NCI-H524 (cell line): ENCODE results near the gene SHC2.
A peak's percentile ranks its signal among the peaks of the same experiment; 100 is the strongest.
"Not testable (repeated sequence)": the region's sequence is repeated elsewhere in the genome, so short reads cannot be mapped to it uniquely, and the experiment has no call there.

Experiments used
- DNase-seq, 2 experiments: peaks; one replicate each; lab custom pipeline; 2025; lab: John Stamatoyannopoulos, UW

SHC2 gene

DNA sequence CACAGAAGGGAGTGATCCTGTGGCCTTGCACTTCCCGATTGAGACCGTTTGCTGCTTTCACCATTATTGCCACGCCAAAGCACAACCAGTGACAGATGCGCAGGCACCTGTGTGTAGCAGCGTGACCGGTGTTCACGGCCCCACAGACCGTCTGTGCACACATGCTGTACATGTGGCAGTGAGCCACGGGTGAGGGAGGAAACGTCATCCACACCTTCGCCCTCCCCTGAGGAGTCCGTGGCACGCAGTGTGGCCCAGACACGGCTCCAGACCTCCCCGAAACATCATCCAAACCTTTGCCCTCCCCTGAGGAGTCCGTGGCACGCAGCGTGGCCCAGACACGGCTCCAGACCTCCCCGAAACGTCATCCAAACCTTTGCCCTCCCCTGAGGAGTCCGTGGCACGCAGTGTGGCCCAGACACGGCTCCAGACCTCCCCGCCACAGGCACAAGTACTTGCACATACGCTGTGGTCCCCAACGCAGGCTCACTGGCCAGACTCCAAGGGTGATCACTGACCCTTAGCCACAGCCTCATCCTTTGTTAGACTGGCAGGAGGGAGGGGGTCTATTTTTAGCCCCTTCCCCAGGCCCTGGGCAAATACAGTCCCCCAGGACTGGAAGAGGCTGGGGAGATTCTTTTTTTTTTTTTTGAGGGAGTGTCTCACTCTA, 7.9 kb upstream of the SHC2 start:
- no peak for DNase-seq

DNA sequence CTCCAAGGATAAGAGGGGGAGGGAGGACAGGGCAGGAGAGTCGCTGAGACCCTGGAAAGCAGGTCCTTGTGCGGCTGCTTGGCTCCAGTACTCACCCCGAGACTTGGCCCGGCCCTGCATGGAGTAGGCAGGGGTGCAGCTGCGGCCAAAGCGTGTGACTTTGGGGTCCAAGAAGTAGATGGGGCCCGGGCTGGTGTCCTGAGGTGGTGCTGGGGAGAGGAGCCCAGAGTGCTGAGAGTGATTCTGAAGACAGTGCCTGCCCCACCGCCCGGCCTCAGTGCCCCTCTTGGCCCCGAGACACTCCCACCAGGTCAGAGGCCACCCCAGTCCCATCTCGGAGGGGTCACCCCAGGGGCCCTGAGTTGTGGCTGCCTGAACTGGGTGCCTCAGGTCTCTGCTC, 6.7 kb upstream of the SHC2 start:
- DNase-seq = no peak

DNA sequence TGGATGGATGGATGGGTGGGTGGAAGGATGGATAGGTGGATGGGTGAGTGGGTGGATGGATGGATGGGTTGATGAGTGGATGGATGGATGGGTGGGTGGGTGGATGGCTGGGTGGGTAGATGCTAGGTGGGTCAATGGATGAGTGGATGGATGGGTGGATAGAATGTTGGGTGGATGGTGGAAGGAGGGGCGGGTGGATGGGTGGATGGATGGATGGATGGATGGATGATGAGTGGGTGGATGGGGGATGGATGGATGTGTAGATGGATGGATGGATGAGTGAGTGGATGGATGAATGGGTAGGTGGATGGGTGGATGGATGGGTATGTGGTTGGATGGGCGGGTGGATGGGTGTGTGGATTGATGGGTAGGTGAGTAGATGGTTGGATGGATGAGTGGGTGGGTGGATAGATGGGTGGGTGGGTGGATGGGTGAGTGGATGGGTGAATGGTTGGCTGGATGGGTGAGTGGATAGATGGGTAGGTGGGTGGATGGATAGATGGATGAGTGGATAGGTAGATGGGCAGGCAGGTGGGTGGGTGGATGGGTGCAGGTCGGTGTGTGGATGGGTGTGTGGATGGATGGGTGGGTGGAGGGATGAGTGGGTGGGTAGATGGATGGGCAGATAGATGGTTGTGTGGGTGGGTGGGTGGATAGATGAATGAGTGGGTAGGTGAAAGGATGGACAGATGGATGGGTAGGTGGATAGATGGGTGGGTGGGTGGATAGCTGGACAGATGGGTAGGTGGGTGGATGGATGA, 4.4 kb upstream of the SHC2 start:
- DNase-seq = no peak

DNA sequence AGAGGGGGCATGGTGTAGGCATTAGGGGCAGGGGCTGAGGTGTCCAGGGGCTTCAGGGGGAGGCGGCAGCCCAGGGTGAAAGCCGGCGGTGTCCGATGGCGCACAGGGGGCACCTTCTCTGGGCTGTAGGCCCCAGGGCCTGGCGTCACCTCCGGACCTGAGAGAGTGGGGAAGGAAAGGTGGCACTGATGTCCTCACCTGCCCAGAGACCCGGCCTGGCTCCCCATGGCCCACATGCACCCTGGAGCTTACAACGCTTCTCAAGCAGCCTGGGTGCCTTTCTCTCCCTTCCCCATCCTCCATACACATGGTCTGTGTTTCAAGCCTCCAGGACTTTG, 3.3 kb upstream of the SHC2 start:
- DNase-seq = no peak

DNA sequence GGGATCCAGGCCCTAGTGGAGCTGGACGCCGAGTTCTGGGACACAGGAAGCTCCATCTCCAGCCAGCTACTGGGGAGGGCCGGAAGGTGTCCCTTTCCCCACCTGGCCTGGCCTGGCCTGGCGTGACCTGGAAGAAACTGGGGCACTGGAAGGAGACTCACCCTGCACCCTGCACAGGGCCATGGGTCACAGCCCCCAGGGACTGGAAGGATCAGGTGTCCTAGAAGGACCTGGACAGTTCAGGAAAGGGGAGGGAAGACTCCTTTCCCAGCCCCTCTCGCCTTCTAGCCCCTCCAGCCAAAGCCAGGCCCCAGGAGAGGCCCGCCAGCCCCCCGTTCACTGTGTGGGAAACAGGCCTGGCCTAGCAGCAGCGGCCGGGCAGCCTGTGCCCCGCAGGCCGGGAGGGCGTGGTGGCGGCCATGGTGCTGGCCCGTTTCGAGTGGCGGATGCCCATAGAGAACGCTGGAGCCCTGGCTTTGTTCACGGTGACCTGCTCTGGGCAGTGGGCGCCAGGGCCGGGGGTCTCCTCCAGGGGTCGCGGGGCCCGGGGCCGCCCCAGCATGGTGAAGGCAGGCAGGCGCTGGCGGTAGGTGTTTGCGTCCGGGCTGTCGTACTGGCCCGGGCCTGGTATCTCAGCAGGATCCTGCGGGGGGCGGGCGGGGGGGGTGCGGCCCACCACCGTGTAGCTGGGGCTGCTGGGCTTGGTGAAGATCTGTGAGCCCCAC, 2.8 kb upstream of the SHC2 start:
- DNase-seq = no peak

DNA sequence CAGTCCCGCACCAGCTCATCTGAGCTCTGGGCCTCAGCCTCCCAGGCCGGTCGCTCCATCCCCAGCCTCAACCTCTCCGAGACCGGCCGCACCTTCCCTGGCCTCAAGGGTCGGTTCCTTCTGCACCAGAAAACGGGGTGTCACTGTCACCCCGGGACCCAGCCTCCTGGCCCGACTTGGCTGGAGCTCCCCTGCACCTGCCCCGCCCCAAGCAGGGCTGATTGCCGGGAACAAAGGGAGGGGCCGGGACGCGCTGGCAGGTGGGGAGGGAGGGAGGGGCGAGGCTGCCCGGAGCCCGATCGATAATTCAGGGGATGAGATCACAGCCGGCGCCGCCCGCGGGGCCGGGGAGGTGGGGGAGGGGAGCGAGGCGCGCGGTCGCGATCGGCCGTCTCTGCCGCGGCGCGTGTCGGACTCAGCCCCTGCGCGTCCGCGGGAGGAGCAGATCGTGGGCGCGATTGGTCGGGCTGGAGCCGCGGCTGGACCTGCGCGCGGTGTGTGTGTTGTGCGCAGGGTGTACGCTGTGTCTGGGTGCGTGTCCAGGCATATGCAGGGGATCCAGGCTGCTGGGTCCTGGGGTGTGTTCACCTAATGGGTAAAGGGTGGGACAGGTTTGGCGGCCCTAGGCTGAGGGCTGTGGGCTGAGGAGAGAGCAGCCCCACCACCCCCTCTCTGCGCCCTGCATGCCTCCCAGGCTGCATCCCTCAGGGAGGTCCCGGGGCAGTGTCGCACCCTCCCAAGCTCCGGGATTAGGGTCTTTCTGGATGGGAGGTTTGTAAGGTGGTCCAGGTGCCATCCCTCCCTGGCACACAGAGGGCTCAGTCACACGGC, 1.1 kb upstream of the SHC2 start:
- DNase-seq = peak; percentile 38 to 51

DNA sequence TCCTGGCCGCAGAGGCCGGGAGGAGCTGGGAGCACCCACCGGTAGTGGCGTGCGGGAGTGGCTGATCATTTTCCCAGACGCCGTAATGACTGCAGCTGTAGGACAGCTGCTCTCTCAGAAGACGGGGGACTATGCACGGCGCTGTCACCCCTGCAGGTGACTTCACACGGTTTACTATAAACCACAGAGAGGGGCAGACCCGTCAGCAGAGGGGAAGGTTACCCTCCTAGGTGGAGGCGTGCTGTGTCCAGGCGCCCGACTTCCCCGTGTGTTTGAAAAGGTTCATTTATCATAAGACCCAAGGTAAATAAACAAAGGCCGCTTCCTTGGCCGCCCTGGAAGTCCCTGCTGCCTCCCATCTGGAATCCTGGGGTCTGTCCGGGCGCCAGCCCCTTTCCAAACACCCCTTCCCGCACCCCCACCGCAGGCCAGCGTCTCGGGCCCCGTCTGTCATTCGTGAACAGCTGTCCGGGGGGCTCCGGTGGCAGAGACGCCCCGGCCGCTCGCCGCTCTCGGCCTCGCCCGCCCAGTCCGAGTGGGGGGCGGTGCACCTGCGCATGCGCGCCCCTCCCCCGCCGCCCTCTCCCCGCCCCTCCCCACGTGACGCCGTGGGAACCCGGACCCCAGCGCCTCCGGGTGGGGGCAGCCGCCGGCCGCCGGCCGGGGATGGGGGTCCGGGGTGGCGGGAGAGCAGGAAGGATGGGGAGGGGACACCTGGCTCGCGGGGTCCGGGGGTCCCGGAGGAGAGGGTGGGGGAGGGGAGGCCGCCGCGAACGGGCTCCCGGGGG, 915 bp downstream of the SHC2 start:
- DNase-seq = peak in 1 of 2 experiments; percentile 58

DNA sequence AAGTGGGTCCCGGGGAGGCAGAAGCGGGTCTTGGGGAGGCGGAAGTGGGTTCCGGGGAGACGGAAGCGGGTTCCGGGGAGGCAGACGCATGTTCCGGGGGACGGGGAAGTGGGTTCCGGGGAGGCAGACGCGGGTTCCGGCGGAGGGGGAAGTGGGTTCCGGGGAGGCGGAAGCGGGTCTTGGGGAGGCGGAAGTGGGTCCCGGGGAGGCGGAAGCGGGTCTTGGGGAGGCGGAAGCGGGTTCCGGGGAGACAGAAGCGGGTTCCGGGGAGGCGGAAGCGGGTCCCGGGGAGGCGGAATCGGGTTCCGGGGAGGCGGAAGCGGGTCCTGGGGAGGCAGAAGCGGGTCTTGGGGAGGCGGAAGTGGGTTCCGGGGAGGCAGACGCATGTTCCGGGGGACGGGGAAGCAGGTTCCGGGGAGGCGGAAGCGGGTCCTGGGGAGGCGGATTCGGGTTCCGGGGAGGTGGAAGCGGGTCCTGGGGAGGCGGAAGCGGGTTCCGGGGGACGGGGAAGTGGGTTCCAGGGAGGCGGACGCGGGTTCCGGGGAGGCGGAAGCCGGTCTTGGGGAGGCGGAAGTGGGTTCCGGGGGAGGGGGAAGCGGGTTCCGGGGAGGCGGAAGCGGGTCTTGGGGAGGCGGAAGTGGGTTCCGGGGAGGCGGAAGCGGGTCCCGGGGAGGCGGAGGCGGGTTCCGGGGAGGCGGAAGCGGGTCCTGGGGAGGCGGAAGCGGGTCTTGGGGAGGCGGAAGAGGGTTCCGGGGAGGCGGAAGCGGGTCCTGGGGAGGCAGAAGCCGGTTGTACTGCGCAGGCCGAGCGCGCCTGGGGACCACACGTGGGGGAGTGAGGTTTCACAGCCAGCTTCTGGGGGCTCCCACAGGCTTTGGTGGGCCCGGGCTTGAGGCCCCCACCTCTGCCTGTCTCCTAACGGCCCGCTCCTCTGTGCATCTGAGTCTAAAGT, 2.5 kb downstream of the SHC2 start:
- no peak for DNase-seq

DNA sequence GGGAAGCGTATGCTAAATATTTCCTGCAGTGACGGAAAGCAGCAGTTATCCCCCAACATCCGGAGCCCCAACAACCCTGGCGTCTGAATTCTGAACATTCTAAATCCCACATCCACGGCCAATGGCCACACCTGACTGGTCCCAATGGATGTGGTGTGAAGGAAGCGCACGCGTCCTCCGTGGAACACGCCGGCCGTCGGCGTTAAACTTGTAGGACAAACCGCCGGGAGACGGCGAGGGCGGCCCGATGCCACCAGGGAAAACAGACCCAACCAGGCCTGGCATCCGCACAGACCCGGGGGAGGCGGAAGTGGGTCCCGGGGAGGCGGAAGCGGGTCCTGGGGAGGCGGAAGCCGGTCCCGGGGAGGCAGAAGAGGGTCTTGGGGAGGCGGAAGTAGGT, 3.2 kb downstream of the SHC2 start:
- no peak for DNase-seq

DNA sequence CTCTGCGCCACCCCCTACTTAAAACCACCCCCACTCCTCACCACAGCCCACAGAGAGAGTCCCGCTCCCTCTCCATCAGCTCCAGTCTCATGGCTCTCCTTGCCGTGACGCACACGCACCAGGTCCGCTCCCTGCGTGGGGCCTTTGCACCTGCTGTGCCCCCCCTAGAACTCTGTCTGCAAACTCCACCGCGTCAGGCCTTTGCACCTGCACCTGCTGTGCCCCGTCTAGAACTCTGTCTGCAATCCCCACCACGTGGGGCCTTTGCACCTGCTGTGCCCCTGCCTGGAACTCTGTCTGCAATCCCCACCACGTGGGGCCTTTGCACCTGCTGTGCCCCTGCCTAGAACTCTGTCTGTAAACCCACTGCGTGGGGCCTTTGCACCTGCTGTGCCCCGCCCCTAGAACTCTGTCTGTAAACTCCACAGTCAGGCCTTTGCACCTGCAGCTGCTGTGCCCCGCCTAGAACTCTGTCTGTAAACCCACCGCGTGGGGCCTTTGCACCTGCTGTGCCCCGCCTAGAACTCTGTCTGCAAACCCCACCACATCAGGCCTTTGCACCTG, 4.2 kb downstream of the SHC2 start:
- no peak for DNase-seq

DNA sequence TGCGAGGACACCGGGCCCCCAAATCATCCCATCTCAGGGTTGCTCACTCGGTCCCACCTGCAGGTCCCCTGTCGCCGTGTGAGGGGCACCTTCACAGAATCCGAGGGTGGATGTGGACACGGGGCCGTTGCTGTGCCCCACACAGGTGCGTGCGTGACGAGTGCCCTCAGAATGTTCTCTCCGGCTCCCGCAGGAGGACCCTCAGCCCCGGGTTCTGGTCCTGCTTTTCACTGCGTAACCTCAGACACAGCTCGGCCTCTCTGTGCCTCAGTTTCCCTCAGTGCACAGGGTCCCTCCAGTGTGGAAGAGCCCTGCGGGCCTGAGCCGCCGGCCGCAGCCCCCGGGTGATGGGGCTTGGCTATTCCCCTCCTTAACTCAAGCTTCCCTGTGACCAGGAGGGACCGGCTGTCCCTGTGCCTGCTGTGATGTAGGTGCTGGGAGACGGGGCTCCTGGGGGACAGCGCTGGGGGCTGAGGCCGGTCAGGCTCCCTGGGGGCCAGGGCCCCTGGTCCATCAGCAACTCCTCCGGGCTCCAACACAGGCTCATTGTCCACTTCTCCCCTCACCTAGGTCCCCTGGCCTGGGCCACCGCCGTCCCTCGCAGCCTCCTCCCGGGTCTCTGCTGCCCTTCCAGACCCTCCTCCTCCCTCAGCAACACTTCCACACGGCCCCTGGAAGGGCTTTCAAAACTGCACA, 4.8 kb downstream of the SHC2 start:
- no peak for DNase-seq

DNA sequence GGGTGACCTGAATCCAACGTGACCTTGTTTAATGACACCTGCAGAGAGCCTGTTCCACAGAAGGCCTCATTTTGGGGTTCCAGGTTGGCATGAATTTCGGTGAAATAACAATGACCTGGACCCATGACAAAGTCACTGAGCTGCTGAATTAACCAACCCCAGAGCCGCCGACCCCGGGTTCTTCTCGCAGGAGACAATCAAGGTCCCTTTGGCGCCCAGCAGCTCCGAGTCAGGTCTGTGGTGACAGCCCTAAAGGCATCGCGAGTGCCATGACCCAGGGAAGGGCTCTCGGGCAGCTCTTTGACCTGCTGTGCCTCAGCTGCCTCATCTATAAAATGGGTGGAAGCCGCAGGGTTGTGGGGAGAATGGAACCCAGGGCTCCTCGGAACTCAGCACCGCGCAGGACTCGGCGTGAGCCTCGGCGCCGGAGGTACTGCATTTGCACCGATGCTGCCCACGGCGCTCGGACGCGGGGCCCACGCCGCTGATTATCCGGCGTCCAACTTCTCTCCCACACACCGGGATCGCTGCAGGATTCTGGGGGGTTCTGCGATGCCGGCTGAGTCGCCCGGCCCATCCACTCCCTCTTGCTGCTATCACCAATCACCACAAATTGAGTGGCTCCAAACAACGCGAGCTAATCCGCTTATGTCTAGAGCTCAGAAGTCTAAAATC, 5.7 kb downstream of the SHC2 start:
- no peak for DNase-seq

DNA sequence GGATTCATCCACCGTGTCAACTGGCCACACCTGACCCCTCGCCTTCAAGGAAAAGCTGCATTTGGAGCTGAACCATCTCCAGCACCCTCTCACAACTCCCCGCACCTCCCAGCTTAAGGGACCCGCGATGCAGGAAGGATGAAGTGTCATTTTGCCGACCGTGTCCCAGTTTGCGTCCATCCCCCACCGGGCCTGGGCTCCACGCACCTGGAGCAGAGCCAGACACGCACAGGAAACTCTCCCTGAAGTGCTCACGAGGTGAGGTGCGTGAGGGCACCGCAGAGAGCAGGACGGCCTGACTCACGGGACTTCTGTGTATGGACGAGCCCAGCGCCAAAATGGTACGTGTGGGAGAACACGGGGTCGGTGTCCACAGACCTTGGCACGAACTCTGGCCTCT, 7.2 kb downstream of the SHC2 start:
- DNase-seq = no peak

DNA sequence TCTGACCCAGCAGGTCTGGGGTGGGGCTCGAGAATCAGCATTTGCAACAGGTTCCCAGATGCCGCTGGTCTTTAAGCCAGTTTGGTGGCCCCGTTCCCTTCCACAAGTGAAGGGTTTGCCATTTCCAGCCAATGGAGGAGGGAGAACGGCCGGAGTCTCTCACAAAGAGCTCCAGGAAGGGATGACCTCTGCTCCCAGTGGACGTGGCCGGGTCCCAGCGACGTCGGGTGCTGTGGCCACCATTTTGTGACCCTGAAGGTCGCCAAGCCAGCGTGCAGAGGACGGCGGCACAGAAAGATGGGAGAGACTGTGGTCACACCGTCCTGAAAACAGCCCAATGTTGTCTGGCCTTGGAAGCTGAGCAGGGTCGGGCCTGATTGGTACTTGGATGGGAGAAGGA, 8.0 kb downstream of the SHC2 start:
- no peak for DNase-seq

DNA sequence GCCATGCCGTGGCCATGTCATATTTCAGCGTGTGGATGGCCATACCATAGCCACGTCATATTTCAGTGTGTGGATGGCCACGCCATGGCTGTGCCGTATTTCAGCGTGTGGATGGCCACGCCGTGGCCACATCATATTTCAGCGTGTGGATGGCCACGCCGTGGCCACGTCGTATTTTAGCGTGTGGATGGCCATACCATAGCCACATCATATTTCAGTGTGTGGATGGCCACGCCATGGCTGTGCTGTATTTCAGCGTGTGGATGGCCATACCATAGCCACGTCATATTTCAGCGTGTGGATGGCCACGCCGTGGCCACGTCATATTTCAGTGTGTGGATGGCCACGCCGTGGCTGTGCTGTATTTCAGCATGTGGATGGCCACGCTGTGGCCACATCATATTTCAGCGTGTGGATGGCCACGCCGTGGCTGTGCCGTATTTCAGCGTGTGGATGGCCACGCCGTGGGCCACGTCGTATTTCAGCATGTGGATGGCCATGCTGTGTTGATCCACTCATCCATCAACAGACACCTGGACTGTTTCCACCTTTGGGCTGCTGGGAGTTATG, 9.8 kb downstream of the SHC2 start:
- not testable (repeated sequence) for DNase-seq

DNA sequence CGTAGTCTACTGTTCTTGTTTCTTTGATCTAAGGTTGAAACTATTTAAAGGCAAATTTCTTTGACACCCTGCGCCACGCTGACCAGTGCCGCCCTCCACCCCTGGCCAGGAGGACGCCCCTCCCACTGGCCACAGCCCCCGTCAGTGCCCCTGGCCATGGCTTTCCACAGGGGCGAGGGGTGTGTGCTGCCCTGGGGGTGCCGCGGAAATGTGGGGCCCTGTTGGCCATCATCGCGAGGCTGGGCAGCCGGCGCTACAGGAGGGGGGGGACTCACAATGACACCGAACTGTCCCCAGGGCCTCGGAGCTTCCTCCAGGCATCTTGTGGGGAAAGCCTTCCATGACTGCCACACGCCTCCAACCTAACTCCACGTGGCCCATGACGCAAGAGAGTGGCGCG, 10.9 kb downstream of the SHC2 start:
- DNase-seq = no peak

DNA sequence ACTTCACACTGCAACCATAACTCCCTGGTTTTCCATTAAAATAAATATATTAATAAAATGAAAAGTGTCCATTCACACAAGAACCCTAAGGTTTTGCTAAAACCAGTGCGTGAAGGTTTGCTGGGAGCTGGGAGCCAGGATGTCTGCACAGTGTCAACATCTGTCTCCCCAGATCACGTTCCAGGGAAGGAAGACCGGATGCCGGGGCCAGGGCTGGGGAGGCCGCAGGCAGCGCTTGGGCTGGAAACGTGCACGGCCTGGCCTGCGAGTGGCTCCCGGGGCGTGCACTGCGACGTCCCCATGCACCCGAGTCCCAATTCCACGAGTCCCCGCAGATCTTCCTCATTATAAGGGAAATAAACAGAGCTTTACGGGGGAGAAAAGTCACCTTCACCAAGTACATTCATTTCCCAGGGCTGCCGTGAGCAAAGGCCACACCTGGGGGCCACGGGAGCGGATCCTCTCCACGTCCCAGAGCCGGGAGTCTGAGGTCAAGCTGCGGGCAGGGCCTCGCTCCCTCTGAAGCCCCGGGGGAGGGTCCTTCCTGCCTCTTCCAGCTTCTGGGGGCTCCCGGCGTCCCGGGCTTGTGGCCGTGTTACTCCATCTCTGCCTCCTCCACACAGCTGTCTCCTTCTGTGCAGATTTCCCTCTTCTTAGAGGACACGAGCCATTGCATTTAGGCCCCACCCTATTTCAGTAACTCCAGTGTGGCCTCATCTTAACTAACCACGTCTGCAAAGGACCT, 12.8 kb downstream of the SHC2 start:
- no peak for DNase-seq

DNA sequence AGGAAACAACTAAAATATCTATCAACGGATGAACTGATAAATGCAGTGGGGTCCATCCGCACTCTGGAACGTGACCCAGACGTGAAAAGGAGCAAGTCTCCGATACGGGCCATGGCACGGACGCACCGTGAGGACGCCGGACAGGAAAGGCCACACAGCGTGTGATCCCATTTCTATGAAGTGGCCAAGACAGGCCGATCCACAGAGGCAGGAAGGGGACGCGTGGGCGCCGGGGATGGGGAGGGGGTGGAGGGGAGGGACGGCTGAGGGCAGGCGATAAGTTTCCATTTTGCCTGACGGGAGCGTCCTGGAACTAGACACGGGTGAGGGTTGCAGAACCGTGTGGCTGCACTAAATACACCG, 13.8 kb downstream of the SHC2 start:
- no peak for DNase-seq
